ENCODE measurements around the gene E2F2. TPM values are rescaled to one million over a fixed set of nuclear protein-coding genes. Genes with fewer than 3 reads are reported as not detected.
A peak's percentile ranks its signal among the peaks of the same experiment; 100 is the strongest.

Gene E2F2
- total RNA-seq, 4 donors from 2014 or later = 4.5 to 12.9 (median 8.4) TPM

GRCh38 chr1:23565776-23566175 is 34.7 kb upstream of the E2F2 start:
- no peaks in the 10 kb centered on the region for H3K36me3 ChIP-seq
- no peak for DNase-seq (ENCODE audit: low spot score in 2 of 2)
- no peak overlapping the region for H3K27ac ChIP-seq
- H3K9me3 ChIP-seq = no peaks in the 10 kb centered on the region
- H3K4me1 ChIP-seq = peaks cover 57% of the 10 kb centered on the region
- TF ChIP-seq POLR2A (IDR thresholded peaks at IDR 0.05) (no peak), CTCF (IDR thresholded peaks at IDR 0.05) (no peak), POLR2AphosphoS5 (IDR thresholded peaks at IDR 0.05) (no peak), EP300 (IDR thresholded peaks at IDR 0.05) (no peak)
- no peaks in the 10 kb centered on the region for H3K27me3 ChIP-seq
- WGBS = 81% methylated on average over 3 of the region's 3 CpGs
- H3K4me3 ChIP-seq = no peak overlapping the region

DNA sequence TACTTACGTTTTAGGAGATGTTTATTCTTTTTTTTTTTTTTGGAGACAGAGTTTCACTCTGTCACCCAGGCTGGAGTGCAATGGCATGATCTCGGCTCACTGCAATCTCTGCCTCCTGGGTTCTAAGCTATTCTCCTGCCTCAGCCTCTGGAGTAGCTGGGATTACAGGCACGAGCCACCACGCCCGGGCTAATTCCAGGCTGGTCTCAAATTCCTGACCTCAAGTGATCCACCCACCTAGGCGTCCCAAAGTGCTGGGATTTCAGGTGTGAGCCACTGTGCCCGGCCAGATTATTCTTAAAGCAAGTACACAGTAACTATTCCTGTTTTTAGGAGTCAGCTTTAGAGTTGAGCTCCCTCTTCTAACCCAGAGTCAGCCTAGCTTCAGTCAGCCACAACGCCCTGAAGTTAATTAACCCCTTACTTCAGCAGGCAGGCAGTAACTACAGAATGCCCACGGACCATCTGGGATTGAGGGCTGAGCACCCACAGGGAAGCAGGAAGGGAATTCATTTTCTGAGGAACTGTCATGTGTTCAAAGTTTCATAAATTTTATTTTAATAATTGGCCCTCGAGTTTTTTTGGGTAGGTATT is 33.6 kb upstream of the E2F2 start:
- TF ChIP-seq EP300 (IDR thresholded peaks at IDR 0.05) (no peak), POLR2AphosphoS5 (IDR thresholded peaks at IDR 0.05) (no peak), POLR2A (IDR thresholded peaks at IDR 0.05) (no peak), CTCF (IDR thresholded peaks at IDR 0.05) (no peak)
- WGBS = 50% methylated on average over 10 of the region's 10 CpGs
- no peak for DNase-seq (ENCODE audit: low spot score in 2 of 2)
- Histone ChIP-seq H3K27me3 (no peaks in the 10 kb centered on the region), H3K36me3 (no peaks in the 10 kb centered on the region), H3K9me3 (no peaks in the 10 kb centered on the region), H3K4me3 (no peak overlapping the region), H3K4me1 (peaks cover 69% of the 10 kb centered on the region), H3K27ac (no peak overlapping the region)

GRCh38 chr1:23563755-23564374 is 32.8 kb upstream of the E2F2 start:
- no peak for TF ChIP-seq POLR2A (IDR thresholded peaks at IDR 0.05)
- TF ChIP-seq EP300 (IDR thresholded peaks at IDR 0.05) = no peak
- TF ChIP-seq POLR2AphosphoS5 (IDR thresholded peaks at IDR 0.05) = no peak
- no peak for TF ChIP-seq CTCF (IDR thresholded peaks at IDR 0.05)
- Histone ChIP-seq H3K9me3 (no peaks in the 10 kb centered on the region), H3K27me3 (no peaks in the 10 kb centered on the region), H3K36me3 (no peaks in the 10 kb centered on the region), H3K4me3 (no peak overlapping the region), H3K27ac (peak overlapping the region; percentile 91), H3K4me1 (peaks cover 69% of the 10 kb centered on the region)
- 89% methylated on average over 3 of the region's 3 CpGs for WGBS
- DNase-seq (ENCODE audit: low spot score in 2 of 2) = no peak

DNA sequence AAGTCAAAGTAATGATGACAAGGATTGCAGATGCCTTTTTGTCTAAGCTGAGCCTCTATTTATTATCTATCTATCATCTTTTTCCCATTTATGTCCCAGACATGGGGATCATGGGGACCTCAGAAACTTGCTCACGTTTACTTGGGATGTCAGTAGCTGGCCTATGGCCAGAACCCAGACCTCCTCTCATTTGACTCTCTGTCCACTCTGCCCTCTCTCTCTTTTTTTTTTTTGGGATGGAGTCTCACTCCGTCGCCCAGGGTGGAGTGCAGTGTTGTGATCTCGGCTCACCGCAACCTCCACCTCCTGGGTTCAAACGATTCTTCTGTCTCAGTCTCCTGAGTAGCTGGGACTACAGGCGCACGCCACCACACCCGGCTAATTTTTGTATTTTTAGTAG is 32.0 kb upstream of the E2F2 start:
- Histone ChIP-seq H3K9me3 (no peaks in the 10 kb centered on the region), H3K27ac (peak overlapping the region; percentile 91), H3K4me3 (no peak overlapping the region), H3K4me1 (peaks cover 68% of the 10 kb centered on the region), H3K36me3 (no peaks in the 10 kb centered on the region), H3K27me3 (no peaks in the 10 kb centered on the region)
- TF ChIP-seq POLR2A (IDR thresholded peaks at IDR 0.05) = no peak
- TF ChIP-seq CTCF (IDR thresholded peaks at IDR 0.05) = no peak
- TF ChIP-seq EP300 (IDR thresholded peaks at IDR 0.05) = no peak
- TF ChIP-seq POLR2AphosphoS5 (IDR thresholded peaks at IDR 0.05) = no peak
- WGBS = 74% methylated on average over 9 of the region's 9 CpGs
- DNase-seq (ENCODE audit: low spot score in 2 of 2) = no peak

GRCh38 chr1:23562137-23562876 is 31.3 kb upstream of the E2F2 start:
- TF ChIP-seq CTCF (IDR thresholded peaks at IDR 0.05) (no peak), POLR2A (IDR thresholded peaks at IDR 0.05) (peak in 1 of 2 donors; percentile 26), POLR2AphosphoS5 (IDR thresholded peaks at IDR 0.05) (peak; percentile 35 to 90 (median 51)), EP300 (IDR thresholded peaks at IDR 0.05) (peak; percentile 11)
- peak; percentile 98 for DNase-seq (ENCODE audit: low spot score in 2 of 2)
- no peaks in the 10 kb centered on the region for H3K27me3 ChIP-seq
- peak overlapping the region; percentile 89 for H3K4me3 ChIP-seq
- H3K4me1 ChIP-seq = peaks cover 69% of the 10 kb centered on the region
- no peaks in the 10 kb centered on the region for H3K9me3 ChIP-seq
- WGBS = 3% methylated on average over 19 of the region's 19 CpGs
- H3K36me3 ChIP-seq = no peaks in the 10 kb centered on the region
- peak overlapping the region; percentile 91 for H3K27ac ChIP-seq
